Measurements from ENCODE around the gene TRIP11. TPM values are rescaled to one million over a fixed set of nuclear protein-coding genes. Genes with fewer than 3 reads are reported as not detected.

The TRIP11 gene
- total RNA-seq, 4 donors from 2014 or later = 26.2 to 43.6 (median 40.6) TPM

DNA sequence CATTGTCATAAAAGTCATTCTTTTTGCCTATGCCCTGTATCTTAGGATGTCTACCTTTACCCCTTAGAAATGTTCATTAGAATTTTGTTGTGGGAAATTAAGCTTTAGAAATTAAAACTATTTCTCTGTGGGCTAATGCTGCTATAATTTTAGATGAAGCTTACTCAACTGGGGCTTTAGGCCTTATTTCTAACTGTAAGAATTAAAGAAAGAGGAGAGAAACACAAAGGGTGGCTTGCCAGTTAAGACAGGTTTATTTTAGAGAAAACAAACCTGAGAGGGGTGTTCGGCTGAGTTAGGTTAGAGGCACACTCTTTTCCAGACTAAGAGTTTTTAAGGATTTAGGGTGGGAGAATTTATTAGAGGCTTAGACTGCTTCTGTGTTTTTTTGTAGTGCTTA, 6.4 kb downstream of the TRIP11 start:
- ATAC-seq (ENCODE audit: low FRiP score) (no peak), DNase-seq (ENCODE audit: low spot score) (no peak)
- TF ChIP-seq, protein P1, sequence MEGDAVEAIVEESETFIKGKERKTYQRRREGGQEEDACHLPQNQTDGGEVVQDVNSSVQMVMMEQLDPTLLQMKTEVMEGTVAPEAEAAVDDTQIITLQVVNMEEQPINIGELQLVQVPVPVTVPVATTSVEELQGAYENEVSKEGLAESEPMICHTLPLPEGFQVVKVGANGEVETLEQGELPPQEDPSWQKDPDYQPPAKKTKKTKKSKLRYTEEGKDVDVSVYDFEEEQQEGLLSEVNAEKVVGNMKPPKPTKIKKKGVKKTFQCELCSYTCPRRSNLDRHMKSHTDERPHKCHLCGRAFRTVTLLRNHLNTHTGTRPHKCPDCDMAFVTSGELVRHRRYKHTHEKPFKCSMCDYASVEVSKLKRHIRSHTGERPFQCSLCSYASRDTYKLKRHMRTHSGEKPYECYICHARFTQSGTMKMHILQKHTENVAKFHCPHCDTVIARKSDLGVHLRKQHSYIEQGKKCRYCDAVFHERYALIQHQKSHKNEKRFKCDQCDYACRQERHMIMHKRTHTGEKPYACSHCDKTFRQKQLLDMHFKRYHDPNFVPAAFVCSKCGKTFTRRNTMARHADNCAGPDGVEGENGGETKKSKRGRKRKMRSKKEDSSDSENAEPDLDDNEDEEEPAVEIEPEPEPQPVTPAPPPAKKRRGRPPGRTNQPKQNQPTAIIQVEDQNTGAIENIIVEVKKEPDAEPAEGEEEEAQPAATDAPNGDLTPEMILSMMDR (IDR thresholded peaks at IDR 0.05) = no peak

DNA sequence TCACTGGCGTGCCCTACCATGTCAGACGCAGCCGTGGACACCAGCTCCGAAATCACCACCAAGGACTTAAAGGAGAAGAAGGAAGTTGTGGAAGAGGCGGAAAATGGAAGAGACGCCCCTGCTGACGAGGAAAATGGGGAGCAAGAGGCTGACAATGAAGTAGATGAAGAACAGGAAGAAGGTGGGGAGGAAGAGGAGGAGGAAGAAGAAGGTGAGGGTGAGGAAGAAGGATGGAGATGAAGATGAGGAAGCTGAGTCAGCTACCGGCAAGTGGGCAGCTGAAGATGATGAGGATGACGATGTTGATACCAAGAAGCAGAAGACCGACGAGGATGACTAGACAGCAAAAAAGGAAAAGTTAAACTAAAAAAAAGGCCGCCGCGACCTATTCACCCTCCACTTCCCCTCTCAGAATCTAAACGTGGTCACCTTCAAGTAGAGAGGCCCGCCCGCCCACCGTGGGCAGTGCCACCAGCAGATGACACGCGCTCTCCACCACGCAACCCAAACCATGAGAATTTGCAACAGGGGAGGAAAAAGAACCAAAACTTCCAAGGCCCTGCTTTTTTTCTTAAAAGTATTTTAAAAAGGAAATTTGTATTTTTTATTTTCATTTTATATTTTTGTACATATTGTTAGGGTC, 13.2 kb downstream of the TRIP11 start:
- no peak for DNase-seq (ENCODE audit: low spot score)
- TF ChIP-seq, protein P1 (IDR thresholded peaks at IDR 0.05) = no peak
- ATAC-seq (ENCODE audit: low FRiP score) = no peak

DNA sequence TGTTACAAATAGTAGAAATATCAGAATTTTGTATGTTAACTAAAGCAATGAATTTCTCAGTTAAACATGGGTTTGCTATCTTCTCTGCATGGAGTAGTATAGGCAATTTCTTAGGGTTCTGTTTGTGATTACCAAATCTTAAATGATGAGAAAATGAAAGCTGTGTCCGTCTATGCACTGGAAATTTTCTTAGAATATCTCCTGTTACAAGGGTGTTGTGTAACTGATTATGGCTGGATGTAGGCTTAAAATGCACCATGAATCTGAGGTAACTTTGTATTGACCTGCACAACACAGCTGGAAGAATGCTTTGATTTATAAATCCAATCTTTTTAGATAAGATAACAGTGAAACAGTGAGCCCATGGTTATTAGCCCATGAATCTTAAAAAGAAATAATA, 17.8 kb downstream of the TRIP11 start:
- TF ChIP-seq, protein P1 (IDR thresholded peaks at IDR 0.05) = no peak
- no peak for DNase-seq (ENCODE audit: low spot score)
- ATAC-seq (ENCODE audit: low FRiP score) = no peak

DNA sequence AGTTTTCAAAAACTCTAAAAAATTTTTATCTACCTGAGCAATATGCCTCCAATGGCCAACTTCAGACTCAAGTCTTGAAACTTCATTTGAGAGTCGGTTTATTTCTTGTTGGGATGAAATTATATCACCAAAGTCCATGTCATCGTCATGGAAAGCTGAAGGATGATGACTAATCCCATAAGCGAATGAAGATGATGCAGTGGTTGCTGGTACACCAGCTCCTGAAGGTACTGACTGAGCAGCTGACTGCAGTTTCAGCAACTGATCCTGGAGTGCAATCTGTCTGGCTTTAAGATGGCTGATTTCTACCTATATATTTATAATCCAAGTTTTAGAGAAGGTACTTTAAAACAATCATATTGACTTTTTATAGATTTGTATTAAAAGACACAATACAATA, 18.3 kb downstream of the TRIP11 start:
- ATAC-seq (ENCODE audit: low FRiP score) (no peak), DNase-seq (ENCODE audit: low spot score) (no peak)
- TF ChIP-seq, protein P1 (IDR thresholded peaks at IDR 0.05) = no peak

DNA sequence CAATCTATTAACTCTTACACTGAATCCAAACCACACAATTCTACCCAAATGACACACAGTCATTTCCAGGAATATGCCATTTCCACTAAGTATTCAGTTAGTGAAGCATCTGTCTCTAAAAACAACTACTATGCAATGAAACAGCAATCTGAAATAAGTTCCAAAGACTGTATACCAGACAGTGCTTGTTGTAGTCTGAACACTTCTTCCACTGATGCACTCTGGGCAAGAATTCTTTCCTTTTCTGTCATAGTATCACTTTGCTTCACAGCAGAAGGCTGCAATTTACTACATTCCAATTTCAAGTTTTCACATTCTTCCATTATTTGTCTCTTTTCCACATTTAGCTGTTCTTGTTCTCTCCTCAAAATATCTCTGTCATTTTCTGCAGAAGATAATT, 25.8 kb downstream of the TRIP11 start:
- ATAC-seq (ENCODE audit: low FRiP score) = no peak
- TF ChIP-seq, protein P1 (IDR thresholded peaks at IDR 0.05) = no peak
- no peak for DNase-seq (ENCODE audit: low spot score)

DNA sequence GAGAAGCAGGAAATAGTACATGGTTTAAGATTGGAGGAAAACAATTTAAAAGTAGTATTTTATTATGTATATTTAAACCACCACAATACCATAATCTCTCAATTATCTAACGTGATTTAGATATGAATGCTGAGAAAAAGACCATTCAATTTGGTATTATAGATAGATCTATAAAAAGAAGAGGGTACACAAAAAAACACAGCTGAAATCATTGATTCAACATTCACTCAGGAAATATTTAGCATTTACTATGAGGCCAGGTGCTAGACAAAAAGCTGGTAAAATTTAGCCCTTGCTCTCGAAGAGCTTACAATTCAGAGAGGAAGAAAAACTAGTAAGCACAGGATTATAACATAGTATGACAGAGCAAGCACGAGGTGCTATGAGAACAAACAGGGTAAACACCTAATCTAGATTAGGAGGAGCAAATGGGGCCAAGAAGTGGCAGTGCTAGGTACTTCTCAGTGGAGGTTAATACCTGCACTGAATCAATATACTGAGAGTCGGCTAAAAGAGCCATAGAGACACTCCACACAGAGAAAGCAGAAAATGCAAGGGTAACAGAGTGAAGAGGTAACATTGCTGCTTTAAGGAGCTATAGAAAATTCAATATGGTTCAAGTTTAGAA, 27.6 kb downstream of the TRIP11 start:
- TF ChIP-seq, protein P1 (IDR thresholded peaks at IDR 0.05) = no peak
- DNase-seq (ENCODE audit: low spot score) (no peak), ATAC-seq (ENCODE audit: low FRiP score) (no peak)

DNA sequence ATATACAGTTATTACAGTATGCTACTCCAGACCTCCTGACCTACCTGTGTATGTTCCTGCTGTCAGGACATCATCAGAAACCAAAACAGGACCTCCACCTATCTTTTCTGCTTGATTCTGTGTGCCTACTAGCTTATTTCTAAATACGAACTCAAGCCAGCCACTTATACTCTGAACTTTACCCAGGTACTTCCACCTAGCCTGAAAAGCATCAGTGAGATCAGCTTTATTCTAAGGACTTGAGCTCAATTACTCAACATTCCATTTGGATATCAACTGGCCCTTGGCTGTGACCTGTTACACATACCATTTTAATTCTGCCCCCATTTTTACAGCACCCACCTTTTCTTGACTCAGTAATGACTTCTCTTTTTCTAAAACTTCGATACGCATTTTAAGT, 29.2 kb downstream of the TRIP11 start:
- ATAC-seq (ENCODE audit: low FRiP score) (no peak), DNase-seq (ENCODE audit: low spot score) (no peak)
- TF ChIP-seq, protein P1 (IDR thresholded peaks at IDR 0.05) = no peak
